PC-3 (cell line): Measurements from ENCODE around the gene AKAP13. TPM values are rescaled to one million over a fixed set of nuclear protein-coding genes. Genes with fewer than 3 reads are reported as not detected.
A peak's percentile ranks its signal among the peaks of the same experiment; 100 is the strongest.

ENCODE experiments used
- ATAC-seq: fragments of 200-7000 bp; cut with Tn5 transposase; 2 replicates; pipeline ENCODE4 v1.9.1; 2020; ENCODE audit warnings: mild to moderate bottlenecking, moderate library complexity
- BruUV-seq: library from RNA; stranded (reverse); fragments of 400-500 nt; replicated peaks from 2 replicates; lab custom pipeline; 2021; lab: Mats Ljungman, UMichigan
- CTCF ChIA-PET: fragments of 300-600 bp; sonication (Branson Sonifier 250); formaldehyde crosslinking; loops from one replicate; lab custom pipeline; 2022; ENCODE audit warnings: antibody characterized with exemption; lab: Charles Lee
- POLR2A ChIA-PET: fragments of 300-600 bp; sonication (Branson Sonifier 250); formaldehyde crosslinking; loops from one replicate; lab custom pipeline; 2022; ENCODE audit warnings: antibody characterized with exemption; ENCODE audit not compliant: unreplicated experiment; lab: Charles Lee
- DNase-seq: peaks from one replicate; pipeline ENCODE4 v3.0.0-alpha.2; 2015
- H2AFZ ChIP-seq: fragments of 300-600 bp; sonication (generic); 2 replicates; pipeline ENCODE4 v1.6.0; 2016; ENCODE audit warnings: antibody characterized with exemption, low read length
- H3F3A ChIP-seq: fragments of 300-600 bp; sonication (generic); one replicate; pipeline ENCODE4 v1.6.0; 2017; ENCODE audit warnings: antibody characterized with exemption, low read length, control low read depth, mild to moderate bottlenecking; ENCODE audit not compliant: unreplicated experiment
- H3K27ac ChIP-seq: fragments of 300-600 bp; sonication (generic); 2 replicates; pipeline ENCODE4 v1.5.1; 2016; ENCODE audit warnings: mild to moderate bottlenecking, low read length
- H3K27me3 ChIP-seq: fragments of 300-600 bp; sonication (generic); 2 replicates; pipeline ENCODE4 v1.6.1; 2016; ENCODE audit warnings: low read length, mixed read lengths
- H3K36me3 ChIP-seq: fragments of 300-600 bp; sonication (generic); 2 replicates; pipeline ENCODE4 v1.6.1; 2016; ENCODE audit warnings: low read depth, mixed run types, low read length, mixed read lengths
- H3K4me1 ChIP-seq: fragments of 300-600 bp; sonication (generic); 2 replicates; pipeline ENCODE4 v1.5.1; 2016; ENCODE audit warnings: low read length; ENCODE audit not compliant: insufficient read depth
- H3K4me2 ChIP-seq: fragments of 300-600 bp; sonication (generic); 2 replicates; pipeline ENCODE4 v1.6.0; 2016; ENCODE audit warnings: low read length
- H3K4me3 ChIP-seq: fragments of 300-600 bp; sonication (generic); 2 replicates; pipeline ENCODE4 v1.5.1; 2016; ENCODE audit warnings: mild to moderate bottlenecking, low read length, mixed read lengths
- H3K79me2 ChIP-seq: fragments of 300-600 bp; sonication (generic); 2 replicates; pipeline ENCODE4 v1.6.1; 2017; ENCODE audit warnings: low read length, mixed read lengths
- H3K9ac ChIP-seq: fragments of 300-600 bp; sonication (generic); 2 replicates; pipeline ENCODE4 v1.6.0; 2016; ENCODE audit warnings: mild to moderate bottlenecking, low read length
- H3K9me2 ChIP-seq: fragments of 300-600 bp; sonication (generic); replicated peaks from 2 replicates; pipeline ENCODE4 v1.6.1; 2016; ENCODE audit warnings: mixed run types, low read length, mixed read lengths
- H3K9me3 ChIP-seq: fragments of 300-600 bp; sonication (generic); 2 replicates; pipeline ENCODE4 v1.6.1; 2016; ENCODE audit warnings: low read length, mixed read lengths
- H4K20me1 ChIP-seq: fragments of 300-600 bp; sonication (generic); 2 replicates; pipeline ENCODE4 v1.6.1; 2016; ENCODE audit warnings: low read length, mixed read lengths
- CTCF ChIP-seq: fragments of 300-600 bp; sonication (generic); conservative IDR thresholded peaks from 2 replicates; pipeline ENCODE4 v1.5.1; 2017; ENCODE audit warnings: antibody characterized with exemption, low read depth, mild to moderate bottlenecking, low read length
- EZH2 ChIP-seq: fragments of 300-600 bp; sonication (generic); IDR thresholded peaks from one replicate; pipeline ENCODE4 v1.6.1; 2017; ENCODE audit warnings: antibody characterized with exemption, mild to moderate bottlenecking, low read length; ENCODE audit not compliant: unreplicated experiment
- EZH2phosphoT487 ChIP-seq: fragments of 300-600 bp; sonication (generic); IDR thresholded peaks from 2 replicates; pipeline ENCODE4 v1.6.1; 2018; ENCODE audit warnings: mild to moderate bottlenecking, antibody characterized with exemption, low read length, borderline replicate concordance
- intact Hi-C: fragments of 100-400 bp; cut with micrococcal nuclease; formaldehyde crosslinking; loops from 2 replicates; pipeline ENCODE4 v1.9.0; 2023
- total RNA-seq: library from RNA; depleted of rRNA; stranded (reverse); fragments of >200 nt; gene quantifications from 2 replicates; pipeline ENCODE4 v1.2.3, GENCODE V29; 2014

AKAP13 gene
- total RNA-seq, 1 experiment from 2014 or later = 36.8 TPM

- H3K9me2 ChIP-seq = no peaks in the 10 kb centered on the region
- POLR2A ChIA-PET = no interaction called here
- DNase-seq = peak; percentile 85
These were observed 405.7 kb downstream of the AKAP13 start for GRCh38 chr15:85785887-85786780.

DNA sequence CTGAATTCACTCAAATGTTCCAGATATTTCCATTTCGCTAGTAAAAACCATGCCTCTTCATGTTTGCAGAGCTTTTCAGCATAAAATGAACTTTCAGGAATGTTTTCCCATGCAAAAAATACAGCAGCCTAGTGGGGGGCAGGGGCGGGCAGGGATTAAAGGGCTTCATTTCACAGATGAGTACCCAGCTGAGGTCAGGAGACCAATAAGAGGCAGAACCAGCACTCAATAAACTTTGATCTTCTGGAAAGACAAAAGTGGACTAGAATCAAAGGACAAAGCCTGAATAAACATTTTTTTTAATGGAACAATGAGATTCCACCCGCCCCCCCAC is 406.3 kb downstream of the AKAP13 start:
- H3K4me3 ChIP-seq = peak overlapping the region; percentile 58; the same call in 1 of the 2 replicates
- no peak for ATAC-seq
- CTCF ChIA-PET = interaction anchor here (0.9 kb wide), 1 partner anchor 14 kb away, joined by 4 read pairs; no protein-coding TSS in a partner anchor

More at GRCh38 chr15:85785887-85786780, 405.7 kb downstream of the AKAP13 start:
- Histone ChIP-seq H3K9ac (peak overlapping the region; percentile 43; the same call in 1 of the 2 replicates), H3K4me2 (peak overlapping the region; percentile 89), H3K4me1 (peaks cover 32% of the 10 kb centered on the region), H3K27me3 (no peaks in the 10 kb centered on the region), H3F3A (no peaks in the 10 kb centered on the region), H4K20me1 (no peaks in the 10 kb centered on the region), H3K9me3 (no peaks in the 10 kb centered on the region), H2AFZ (peak overlapping the region; percentile 68; the same call in 1 of the 2 replicates), H3K36me3 (no peaks in the 10 kb centered on the region), H3K4me3 (peak overlapping the region; percentile 58; the same call in 1 of the 2 replicates), H3K27ac (peak overlapping the region; percentile 92), H3K79me2 (peaks cover 66% of the 10 kb centered on the region)
- no TSS peak for BruUV-seq
- TF ChIP-seq EZH2phosphoT487 = no peak
- TF ChIP-seq EZH2 = no peak
- TF ChIP-seq CTCF = no peak
- intact Hi-C loops = no loop called here
- peak; percentile 93 for ATAC-seq
- CTCF ChIA-PET = interaction anchor here (0.9 kb wide), 1 partner anchor 14 kb away, joined by 4 read pairs; no protein-coding TSS in a partner anchor

More for the DNA sequence above, 406.3 kb downstream of the AKAP13 start:
- Histone ChIP-seq H3K9ac (0 out of 2 replicates have a peak overlapping the region, but pooled peaks have one; percentile 43), H3K9me3 (no peaks in the 10 kb centered on the region), H3K4me2 (peak overlapping the region; percentile 89), H3K27ac (peak overlapping the region; percentile 92), H3K27me3 (no peaks in the 10 kb centered on the region), H3K9me2 (no peaks in the 10 kb centered on the region), H3K4me1 (peaks cover 32% of the 10 kb centered on the region), H3K36me3 (no peaks in the 10 kb centered on the region), H3K79me2 (peaks cover 69% of the 10 kb centered on the region), H3F3A (no peaks in the 10 kb centered on the region), H4K20me1 (no peaks in the 10 kb centered on the region), H2AFZ (no peak overlapping the region)
- DNase-seq = no peak
- POLR2A ChIA-PET = no interaction called here
- intact Hi-C loops = no loop called here
- no TSS peak for BruUV-seq
- TF ChIP-seq EZH2phosphoT487 = no peak
- TF ChIP-seq CTCF = no peak
- no peak for TF ChIP-seq EZH2
